Bone marrow (tissue), 2 donors: ENCODE data around the gene EYA2.

Source experiments
- DNase-seq, 2 donors: peaks; one replicate each; lab custom pipeline; 2025; lab: John Stamatoyannopoulos, UW

Gene EYA2

GRCh38 chr20:46979603-46980241 is 85.1 kb downstream of the EYA2 start:
- DNase-seq, result no peak

GRCh38 chr20:46981184-46981583 is 86.5 kb downstream of the EYA2 start:
- DNase-seq, result no peak

DNA sequence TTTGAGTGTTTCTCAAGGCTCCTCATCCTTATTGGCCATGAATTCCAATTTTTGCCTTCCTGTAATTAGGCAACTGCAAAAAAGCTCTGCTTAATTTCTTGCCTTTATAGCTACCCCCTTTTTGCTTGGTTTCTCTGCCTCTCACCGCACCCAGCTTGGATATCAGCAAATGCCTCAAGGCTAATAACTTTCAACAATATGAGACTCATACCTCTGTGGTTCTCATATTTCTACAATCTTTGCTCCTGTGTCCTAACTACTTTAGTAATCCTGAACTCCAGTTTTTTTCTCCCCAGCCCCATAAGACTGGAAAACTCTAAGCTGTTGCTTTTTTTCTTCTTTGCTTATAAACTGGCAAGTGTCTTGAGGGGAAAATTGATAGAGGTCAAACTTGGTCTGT is 88.8 kb downstream of the EYA2 start:
- no peak for DNase-seq

DNA sequence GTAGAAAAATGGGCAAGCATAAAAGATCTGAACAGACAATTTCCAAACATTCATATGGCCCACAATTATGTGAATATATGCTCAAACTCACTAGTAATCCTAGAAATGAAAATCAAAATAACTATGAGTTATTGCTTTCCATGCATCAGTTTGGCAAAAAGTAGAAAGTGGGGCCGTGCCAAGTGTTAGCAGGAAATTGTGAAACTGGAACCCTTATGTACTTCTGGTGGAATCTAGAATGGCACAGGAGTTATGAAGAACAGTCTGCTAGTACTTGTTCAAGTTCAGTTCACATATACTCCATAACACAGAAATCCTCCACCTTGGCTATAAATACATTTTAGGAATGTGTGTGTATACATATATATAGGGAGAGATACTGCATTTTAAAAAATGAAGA is 89.8 kb downstream of the EYA2 start:
- no peak for DNase-seq

- no peak for DNase-seq
Measured at GRCh38 chr20:46985250-46985649, 90.6 kb downstream of the EYA2 start.

- no peak for DNase-seq
Measured at GRCh38 chr20:46985671-46986070, 91.0 kb downstream of the EYA2 start.

- DNase-seq, result no peak
Measured at GRCh38 chr20:46987001-46987400, 92.4 kb downstream of the EYA2 start.

GRCh38 chr20:46990017-46990595 is 95.5 kb downstream of the EYA2 start:
- DNase-seq, result no peak

- no peak for DNase-seq
Measured at GRCh38 chr20:46990596-46991104, 96.0 kb downstream of the EYA2 start.

GRCh38 chr20:46991168-46991567 is 96.5 kb downstream of the EYA2 start:
- no peak for DNase-seq

GRCh38 chr20:46991880-46992639 is 97.4 kb downstream of the EYA2 start:
- no peak for DNase-seq

GRCh38 chr20:46992640-46993035 is 98.0 kb downstream of the EYA2 start:
- DNase-seq, result no peak

DNA sequence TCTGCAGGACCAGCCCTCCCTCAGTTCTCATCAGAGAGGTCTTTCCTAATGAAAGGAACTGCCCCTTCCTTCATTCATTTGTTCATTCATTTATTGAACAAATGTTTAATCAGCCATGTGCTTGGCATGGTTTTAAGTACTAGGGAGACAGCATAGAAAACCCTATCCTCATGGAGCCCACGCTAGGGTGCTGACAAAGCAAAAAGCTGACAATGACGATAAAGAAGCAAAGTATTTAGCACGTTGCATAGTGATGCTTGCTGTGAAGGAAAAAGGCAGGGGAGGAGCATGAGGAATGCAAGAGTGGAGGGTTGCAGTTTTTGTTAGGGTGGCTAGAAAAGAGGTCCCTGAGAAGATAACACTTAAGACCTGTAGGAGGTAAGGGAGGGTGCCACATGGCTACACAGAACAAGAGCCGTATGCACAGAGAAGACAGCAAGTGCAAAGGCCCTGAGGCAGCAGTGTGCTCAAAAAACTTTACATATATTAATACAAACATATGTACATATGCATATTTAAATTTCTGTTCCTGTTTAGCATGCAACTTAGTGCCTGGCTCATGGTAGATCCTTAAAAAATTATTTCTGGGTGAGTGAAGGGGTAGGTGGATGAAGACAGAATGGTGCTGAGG is 98.9 kb downstream of the EYA2 start:
- no peak for DNase-seq

GRCh38 chr20:46994341-46994740 is 99.7 kb downstream of the EYA2 start:
- DNase-seq, result no peak

DNA sequence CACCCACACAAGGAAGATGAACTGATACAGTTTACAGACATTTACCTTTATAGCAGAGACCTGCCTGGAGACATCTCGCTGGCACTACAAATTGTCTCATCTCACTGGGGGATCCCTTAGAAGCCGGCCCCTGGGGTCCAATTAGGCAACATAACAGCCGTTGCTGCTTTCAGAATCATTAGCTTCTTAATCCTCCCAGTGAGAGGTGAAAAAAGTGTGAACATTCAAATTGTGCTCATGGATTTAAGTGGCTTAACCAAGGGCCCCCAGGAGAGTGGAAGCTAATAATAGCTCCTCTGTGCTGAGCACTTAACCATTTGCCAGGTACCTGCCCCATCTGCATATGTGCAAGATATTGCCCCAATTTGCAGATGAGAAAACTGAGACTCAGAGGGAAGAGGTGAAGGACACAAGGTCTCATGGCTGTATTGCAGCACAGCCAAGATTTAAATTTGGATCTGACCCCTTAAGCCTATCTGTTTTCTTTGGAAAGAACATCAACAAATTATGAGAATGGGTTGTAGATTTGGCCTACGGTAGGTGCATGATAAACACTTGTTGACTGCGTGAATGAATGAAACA is 101.0 kb downstream of the EYA2 start:
- DNase-seq, result no peak

- no peak for DNase-seq
Measured at GRCh38 chr20:46997187-46997586, 102.5 kb downstream of the EYA2 start.

- no peak for DNase-seq
Measured at GRCh38 chr20:46998477-46999240, 104.0 kb downstream of the EYA2 start.

GRCh38 chr20:46999801-47000465 is 105.3 kb downstream of the EYA2 start:
- DNase-seq, result no peak

DNA sequence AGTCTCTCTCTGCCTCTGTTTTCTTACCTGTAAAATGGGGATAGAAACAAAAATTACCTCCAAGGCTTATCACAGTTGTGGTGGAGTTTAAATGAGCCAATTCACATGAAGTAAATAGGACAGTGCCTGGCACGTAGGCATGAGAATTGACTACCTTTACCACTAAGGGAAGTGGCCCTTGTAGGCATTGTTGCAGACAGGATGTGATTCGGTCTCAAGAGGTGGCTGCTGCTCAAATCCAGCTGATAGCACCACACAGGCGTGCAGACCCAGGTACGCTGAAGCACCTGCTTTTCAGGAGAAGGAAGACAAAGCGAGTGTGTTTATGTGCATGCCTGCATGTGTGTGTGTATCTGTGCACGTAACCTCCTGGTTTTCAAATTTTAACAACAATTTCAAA is 108.6 kb downstream of the EYA2 start:
- no peak for DNase-seq

GRCh38 chr20:47004179-47004578 is 109.5 kb downstream of the EYA2 start:
- DNase-seq, result no peak
